HepG2 (cell line): ENCODE measurements around the gene LRRC8D. TPM values are rescaled to one million over a fixed set of nuclear protein-coding genes. Genes with fewer than 3 reads are reported as not detected.
A peak's percentile ranks its signal among the peaks of the same experiment; 100 is the strongest.

ENCODE experiments used
- ATAC-seq: fragments of 200-7000 bp; cut with Tn5 transposase; 3 replicates; pipeline ENCODE4 v1.9.1; 2020; ENCODE audit warnings: mild to moderate bottlenecking, moderate library complexity
- BruUV-seq: library from RNA; stranded (reverse); fragments of 400-500 nt; replicated peaks from 2 replicates; lab custom pipeline; 2021; lab: Mats Ljungman, UMichigan
- CTCF ChIA-PET: fragments of 300-600 bp; formaldehyde crosslinking; extraction: SDS; loops from one replicate; lab custom pipeline; 2021; ENCODE audit warnings: low total read pairs, inconsistent platforms, low intra/inter-chr PET ratio; lab: Yijun Ruan, JAX
- POLR2A ChIA-PET: fragments of 350-600 bp; sonication (Branson Sonifier 250); formaldehyde crosslinking; loops from one replicate; lab custom pipeline; 2020; ENCODE audit warnings: antibody characterized with exemption, inconsistent platforms; lab: Yijun Ruan, JAX
- DNase-seq: peaks from one replicate; pipeline ENCODE4 v3.0.0-alpha.2; 2015; ENCODE audit warnings: low spot score
- FAIRE-seq: peaks from 3 replicates; lab custom pipeline; 2011; peaks lifted over from hg19 to GRCh38; lab: Jason Lieb, UNC
- H2AFZ ChIP-seq: one replicate; pipeline ENCODE4 v1.6.1; 2011; ENCODE audit warnings: low read length, inconsistent platforms
- H3K27ac ChIP-seq: fragments of 300-600 bp; 3 replicates; pipeline ENCODE4 v1.8.0; 2011; ENCODE audit warnings: mixed run types, mild to moderate bottlenecking, mixed read lengths, low read length, inconsistent platforms; ENCODE audit not compliant: insufficient read depth; ENCODE audit errors: extremely low read length
- H3K27me3 ChIP-seq, 2 experiments: fragments of 200-600 bp in 1 of 2; 2 replicates in 1 of 2; 3 replicates in 1 of 2; pipeline versions ENCODE4 v1.6.0 to v1.8.0; 2011; ENCODE audit warnings: low read length in 2 of 2, mild to moderate bottlenecking in 2 of 2, moderate library complexity in 2 of 2, inconsistent platforms in 1 of 2; ENCODE audit not compliant: insufficient read depth in 2 of 2, control insufficient read depth in 1 of 2
- H3K36me3 ChIP-seq, 2 experiments: fragments of 200-600 bp in 1 of 2; replicated peaks in 1 of 2; 2 replicates in 1 of 2; 3 replicates in 1 of 2; pipeline versions ENCODE4 v1.5.1 to v1.8.0; 2011; ENCODE audit warnings: low read length in 2 of 2, inconsistent platforms in 1 of 2; ENCODE audit not compliant: insufficient read depth in 2 of 2, control insufficient read depth in 1 of 2
- H3K4me1 ChIP-seq: 2 replicates; pipeline ENCODE4 v1.5.1; 2012; ENCODE audit warnings: low read length, inconsistent platforms; ENCODE audit not compliant: insufficient read depth
- H3K4me2 ChIP-seq: 2 replicates; pipeline ENCODE4 v1.6.0; 2011; ENCODE audit warnings: low read depth, low read length, inconsistent platforms
- H3K4me3 ChIP-seq, 3 experiments: fragments of 200-600 bp in 1 of 3; sonication (generic), shearing (Covaris generic) in 1 of 3; replicated peaks in 1 of 3; 2 replicates each; pipeline ENCODE4 v1.5.1; 2011 to 2016; ENCODE audit warnings: low read length in 3 of 3, inconsistent platforms in 2 of 3, low read depth in 2 of 3, mild to moderate bottlenecking in 2 of 3, control low read depth in 1 of 3, mixed read lengths in 1 of 3; ENCODE audit not compliant: insufficient read depth in 1 of 3
- H3K79me2 ChIP-seq: one replicate; pipeline ENCODE4 v1.6.1; 2011; ENCODE audit warnings: low read length, inconsistent platforms; ENCODE audit not compliant: insufficient read depth
- H3K9ac ChIP-seq: 2 replicates; pipeline ENCODE4 v1.6.0; 2011; ENCODE audit warnings: mild to moderate bottlenecking, low read depth, low read length, inconsistent platforms; ENCODE audit not compliant: insufficient read depth
- H3K9me3 ChIP-seq: 2 replicates; pipeline ENCODE4 v1.5.1; 2012; ENCODE audit warnings: mild to moderate bottlenecking, low read length
- H4K20me1 ChIP-seq: 2 replicates; pipeline ENCODE4 v1.6.0; 2011; ENCODE audit warnings: inconsistent platforms, mild to moderate bottlenecking, low read length, moderate library complexity; ENCODE audit not compliant: insufficient read depth
- ASH2L ChIP-seq: fragments of 300-600, 200-600 bp; sonication (generic); IDR thresholded peaks from 2 replicates; pipeline ENCODE4 v1.7.0; 2017; ENCODE audit warnings: low read depth, mild to moderate bottlenecking, moderate library complexity, mixed read lengths, low read length; ENCODE audit not compliant: insufficient read length
- FOXA1 ChIP-seq, 2 experiments: fragments of 450-650 bp in 1 of 2; sonication (generic) in 1 of 2; formaldehyde crosslinking in 1 of 2; IDR thresholded peaks; 2 replicates each; pipeline versions ENCODE4 v1.4.0 to v1.6.1; 2016 to 2020; ENCODE audit warnings: missing genetic modification reagents in 1 of 2
- FOXA3 ChIP-seq: IDR thresholded peaks from 2 replicates; pipeline ENCODE4 v1.6.1; 2016; ENCODE audit warnings: missing genetic modification reagents, missing compliant biosample characterization
- HNF1B ChIP-seq: sonication (generic); formaldehyde crosslinking; IDR thresholded peaks from 2 replicates; pipeline ENCODE4 v1.5.1; 2020; ENCODE audit warnings: mild to moderate bottlenecking, moderate library complexity, missing genetic modification reagents
- HNF4A ChIP-seq: sonication (generic); formaldehyde crosslinking; IDR thresholded peaks from 2 replicates; pipeline ENCODE4 v1.4.0; 2020; ENCODE audit warnings: missing genetic modification reagents
- MBD4 ChIP-seq: IDR thresholded peaks from 2 replicates; pipeline ENCODE4 v1.6.1; 2012; ENCODE audit warnings: low read length, inconsistent platforms, borderline replicate concordance
- PAXIP1 ChIP-seq: sonication (generic); formaldehyde crosslinking; conservative IDR thresholded peaks from 2 replicates; pipeline ENCODE4 v1.4.0; 2020; ENCODE audit warnings: mild to moderate bottlenecking, missing genetic modification reagents, moderate library complexity
- TEAD3 ChIP-seq: optimal IDR thresholded peaks from 2 replicates; pipeline ENCODE3; 2016; ENCODE audit warnings: borderline replicate concordance
- TRAFD1 ChIP-seq: sonication (generic); formaldehyde crosslinking; IDR thresholded peaks from 2 replicates; pipeline ENCODE4 v1.5.1; 2020; ENCODE audit warnings: missing genetic modification reagents, mild to moderate bottlenecking, borderline replicate concordance
- TRIM24 ChIP-seq: sonication (generic); formaldehyde crosslinking; IDR thresholded peaks from 2 replicates; pipeline ENCODE4 v1.8.0; 2022; ENCODE audit warnings: mild to moderate bottlenecking, missing genetic modification reagents
- ZNF7 ChIP-seq: IDR thresholded peaks from 2 replicates; pipeline ENCODE4 v1.6.1; 2016; ENCODE audit warnings: missing biosample characterization, missing genetic modification reagents
- WGBS: methylation state at CpG from one replicate; pipeline ENCODE4 v1.1.6; 2017; ENCODE audit warnings: low lambda C conversion rate; 5-methylcytosine and 5-hydroxymethylcytosine counted together
- in situ Hi-C: cut with HindIII; loops from 2 replicates; pipeline ENCODE4 v1.10.0; 2017; ENCODE audit warnings: low pct_unique_long_range_greater_than_20kb; ENCODE audit not compliant: extremely low pct_ligation_motif_present
- intact Hi-C: fragments of 100-400 bp; cut with micrococcal nuclease; formaldehyde crosslinking; loops from one replicate; pipeline ENCODE4 v1.10.0; 2022; ENCODE audit not compliant: unreplicated experiment
- polyA plus RNA-seq, 8 experiments: library from polyadenylated mRNA; depleted of rRNA in 3 of 8; stranded (reverse) in 7 of 8; unstranded in 1 of 8; fragments of >200 nt; fragmentation: Illumina TruSeq in 4 of 8; extraction: Trizol in 4 of 8; gene quantifications; 2 replicates each; pipeline versions ENCODE4 v1.2.1 to v1.2.3, GENCODE V29; 2011 to 2016; ENCODE audit warnings: low read depth in 4 of 8, missing spikeins in 1 of 8, mixed read lengths in 1 of 8; ENCODE audit not compliant: insufficient read depth in 1 of 8
- total RNA-seq, 5 experiments: library from RNA; depleted of rRNA; stranded (reverse); fragments of >200 nt; fragmentation: Illumina TruSeq; extraction: Trizol; gene quantifications; 2 replicates each; pipeline ENCODE4 v1.2.3, GENCODE V29; 2016; ENCODE audit warnings: low read depth in 1 of 5
- TF ChIP-seq, protein P1 (sequence below): sonication (generic); formaldehyde crosslinking; IDR thresholded peaks from 2 replicates; pipeline ENCODE4 v1.5.1; 2020; ENCODE audit warnings: missing genetic modification reagents, mild to moderate bottlenecking, borderline replicate concordance

Gene LRRC8D
- total and polyA plus RNA-seq, 2 of the 13 experiments (the other 11 are each of a cell fraction or from before 2014, with no cell fraction given) = 29.9 to 45.5 TPM

DNA sequence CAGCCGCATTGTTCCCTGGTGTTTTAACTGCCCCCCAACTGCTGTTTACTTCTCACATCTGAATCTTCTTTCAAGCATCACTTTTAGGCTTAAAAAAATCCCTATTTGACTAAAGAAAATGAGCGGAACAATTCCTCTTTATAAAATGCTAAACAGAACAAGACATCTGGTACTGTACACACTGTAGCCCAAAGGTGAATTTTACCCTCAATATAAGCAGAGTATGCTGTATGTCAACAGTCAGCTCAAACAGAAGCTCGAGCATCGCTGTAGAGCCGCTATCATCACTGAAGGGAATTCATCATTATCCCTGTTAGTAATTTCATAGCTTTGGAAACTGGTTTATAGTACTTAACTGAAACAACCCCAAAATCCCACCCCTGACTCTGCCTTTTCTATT lies 85.3 kb downstream of the LRRC8D start:
- peaks cover 75% of the 10 kb centered on the region for H3K4me1 ChIP-seq
- peak; percentile 91 for ATAC-seq
- H3K27me3 ChIP-seq = no peaks in the 10 kb centered on the region
- intact Hi-C loops = loop anchor here (1.0 to 10.0 kb wide), 5 partner anchors 22 to 84 kb away; partner anchors contain the start of gene LRRC8D
- 0 out of 5 replicates have a peak, but pooled peaks cover 0 to 3% of the 10 kb centered on the region in 2 experiments for H3K36me3 ChIP-seq
- CTCF ChIA-PET = no interaction called here
- POLR2A ChIA-PET = interaction anchor here (0.7 to 1.5 kb wide), 3 partner anchors 12 to 84 kb away, joined by 4 to 5 read pairs (median 4); no protein-coding TSS in a partner anchor
- H4K20me1 ChIP-seq = no peaks in the 10 kb centered on the region
- H3K27ac ChIP-seq = peak overlapping the region; percentile 79
- H3K4me3 ChIP-seq = peak overlapping the region in 1 of 3 experiments; percentile 48; a peak in 2 of 6 replicates
- H3K79me2 ChIP-seq = peaks cover 45% of the 10 kb centered on the region
- H3K9me3 ChIP-seq = no peaks in the 10 kb centered on the region
- TF ChIP-seq TEAD3 (CRISPR knock-in tag) (peak; percentile 16), FOXA1 (IDR thresholded peaks at IDR 0.05) (no peak), FOXA1 (CRISPR knock-in tag; IDR thresholded peaks at IDR 0.05) (peak; percentile 66), PAXIP1 (CRISPR knock-in tag) (0 out of 2 replicates have a peak, but pooled peaks have one; percentile 15), ASH2L (peak; percentile 41), HNF1B (CRISPR knock-in tag) (no peak), TRIM24 (no peak), ZNF7 (CRISPR knock-in tag) (no peak), FOXA3 (CRISPR knock-in tag) (peak; percentile 61; the same call in 1 of the 2 replicates), MBD4 (no peak), TRAFD1 (CRISPR knock-in tag) (no peak), HNF4A (CRISPR knock-in tag) (peak; percentile 30; the same call in 1 of the 2 replicates)
- TF ChIP-seq, protein P1, sequence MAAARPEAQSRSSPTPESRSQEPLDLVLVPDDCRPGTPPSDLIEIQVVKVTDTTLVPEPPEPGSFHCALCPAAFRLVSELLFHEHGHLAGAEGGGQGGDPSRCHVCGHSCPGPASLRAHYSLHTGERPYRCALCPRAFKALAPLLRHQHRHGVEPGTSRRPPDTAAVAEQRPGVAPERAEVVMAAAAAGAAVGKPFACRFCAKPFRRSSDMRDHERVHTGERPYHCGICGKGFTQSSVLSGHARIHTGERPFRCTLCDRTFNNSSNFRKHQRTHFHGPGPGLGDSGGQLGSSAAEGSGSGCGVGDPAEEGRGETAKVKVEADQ = no peak
- no TSS peak for BruUV-seq
- in situ Hi-C loops = no loop called here
- H2AFZ ChIP-seq = no peak overlapping the region
- H3K9ac ChIP-seq = peak overlapping the region; percentile 34; the same call in 1 of the 2 replicates
- FAIRE-seq = peak; percentile 42
- peak; percentile 61 for DNase-seq
- WGBS = 21% methylated on average over 5 of the region's 5 CpGs
- peak overlapping the region; percentile 81 for H3K4me2 ChIP-seq
